Right hindlimb (tissue), 1 donor: ENCODE data around the gene NTNG1.

Experiments
- DNase-seq: peaks from one replicate; pipeline ENCODE4 v3.0.0-alpha.2; 2018

Gene NTNG1

DNA sequence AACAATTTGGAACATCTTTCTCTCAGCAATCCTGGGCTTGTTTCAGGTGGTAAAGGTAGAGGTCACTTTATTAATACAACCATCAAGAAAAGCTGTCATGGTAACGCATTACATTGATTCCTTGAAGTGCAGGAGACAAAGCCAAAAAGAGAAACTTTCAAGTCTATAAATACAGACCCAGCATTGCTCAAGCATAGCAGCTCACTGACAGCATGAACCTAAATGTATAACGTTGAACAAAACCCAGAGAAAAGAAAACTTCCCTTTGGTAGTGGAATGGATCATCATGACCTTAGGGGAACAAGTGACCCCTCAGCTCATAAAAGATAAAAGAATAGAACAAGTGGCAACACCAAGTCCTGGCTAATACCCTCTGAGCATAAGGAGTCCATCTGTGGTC, 332.2 kb downstream of the NTNG1 start:
- DNase-seq: no peak

DNA sequence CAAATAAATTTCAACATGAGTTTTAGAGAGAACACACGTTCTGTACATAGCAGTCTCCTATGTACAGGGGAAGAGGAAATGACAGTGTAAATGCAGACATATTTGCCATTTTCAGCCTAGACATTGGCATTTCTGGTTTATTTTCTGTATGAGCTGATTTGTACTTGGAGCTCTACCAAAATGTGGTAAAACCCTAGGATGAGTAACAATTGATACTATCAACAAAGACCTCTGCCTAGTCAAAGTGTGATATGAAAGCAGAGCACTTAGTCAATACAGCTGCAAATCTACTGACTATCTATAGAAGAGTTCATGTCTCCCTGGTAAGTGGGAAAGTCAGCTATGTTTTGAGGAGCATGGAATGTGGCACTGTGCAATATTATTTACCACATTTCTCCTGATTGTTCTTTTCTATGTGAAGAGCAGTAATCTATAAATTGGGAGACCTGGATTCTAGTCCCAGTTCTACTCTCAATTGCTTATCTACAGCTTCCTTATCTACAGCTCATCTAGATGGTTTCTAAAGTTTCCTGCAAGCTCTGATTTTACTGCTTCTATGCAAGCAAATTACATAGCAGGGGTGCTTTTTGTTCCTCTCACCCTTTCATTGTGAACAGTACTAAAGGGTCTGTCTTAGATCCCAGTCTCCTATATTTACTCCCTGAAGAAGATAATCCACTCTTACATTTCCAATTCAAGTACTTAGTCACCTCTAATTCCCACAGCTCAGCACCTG, 334.2 kb downstream of the NTNG1 start:
- DNase-seq: no peak

DNA sequence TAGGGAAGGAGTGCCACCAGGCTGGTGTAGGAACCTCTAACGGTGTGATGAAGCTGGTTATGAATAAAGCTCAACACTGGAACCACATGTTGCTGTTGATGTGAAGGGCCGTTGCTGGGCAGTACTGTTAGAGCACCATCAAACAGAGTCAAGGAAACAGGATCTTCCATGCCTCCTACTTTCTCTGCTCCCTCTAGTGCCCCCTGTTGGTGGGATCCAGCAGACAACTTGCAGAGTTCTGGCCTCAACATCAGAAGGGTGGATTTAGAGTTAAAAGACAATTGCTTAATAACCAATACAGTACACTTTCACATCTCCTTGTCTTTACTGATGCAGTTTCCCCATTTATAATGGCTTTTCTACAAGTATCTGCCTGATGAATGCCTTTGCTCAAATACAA, 336.4 kb downstream of the NTNG1 start:
- no peak for DNase-seq

DNA sequence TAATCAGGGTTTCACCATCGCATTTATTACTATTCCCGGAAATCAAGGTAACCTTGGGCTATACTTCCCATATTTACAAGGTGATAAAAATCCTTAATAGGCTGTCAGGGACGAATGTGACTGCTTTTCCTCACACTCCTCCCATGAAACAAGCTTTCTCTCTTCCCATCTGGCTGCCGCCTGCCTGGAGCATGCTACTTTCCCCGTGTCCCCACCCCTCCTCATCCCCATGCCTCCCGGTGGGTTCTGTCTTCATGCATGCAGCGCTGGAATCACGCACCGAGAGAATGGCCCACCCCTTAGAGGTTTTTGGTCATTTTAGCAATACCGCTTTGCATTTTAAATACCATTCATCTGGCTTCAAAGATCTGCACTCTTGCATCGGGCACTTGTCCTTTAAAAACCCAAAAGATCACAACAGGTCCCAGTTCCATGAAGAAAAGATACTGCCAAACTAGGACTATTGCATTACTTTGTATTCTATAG, 339.1 kb downstream of the NTNG1 start:
- DNase-seq: no peak

DNA sequence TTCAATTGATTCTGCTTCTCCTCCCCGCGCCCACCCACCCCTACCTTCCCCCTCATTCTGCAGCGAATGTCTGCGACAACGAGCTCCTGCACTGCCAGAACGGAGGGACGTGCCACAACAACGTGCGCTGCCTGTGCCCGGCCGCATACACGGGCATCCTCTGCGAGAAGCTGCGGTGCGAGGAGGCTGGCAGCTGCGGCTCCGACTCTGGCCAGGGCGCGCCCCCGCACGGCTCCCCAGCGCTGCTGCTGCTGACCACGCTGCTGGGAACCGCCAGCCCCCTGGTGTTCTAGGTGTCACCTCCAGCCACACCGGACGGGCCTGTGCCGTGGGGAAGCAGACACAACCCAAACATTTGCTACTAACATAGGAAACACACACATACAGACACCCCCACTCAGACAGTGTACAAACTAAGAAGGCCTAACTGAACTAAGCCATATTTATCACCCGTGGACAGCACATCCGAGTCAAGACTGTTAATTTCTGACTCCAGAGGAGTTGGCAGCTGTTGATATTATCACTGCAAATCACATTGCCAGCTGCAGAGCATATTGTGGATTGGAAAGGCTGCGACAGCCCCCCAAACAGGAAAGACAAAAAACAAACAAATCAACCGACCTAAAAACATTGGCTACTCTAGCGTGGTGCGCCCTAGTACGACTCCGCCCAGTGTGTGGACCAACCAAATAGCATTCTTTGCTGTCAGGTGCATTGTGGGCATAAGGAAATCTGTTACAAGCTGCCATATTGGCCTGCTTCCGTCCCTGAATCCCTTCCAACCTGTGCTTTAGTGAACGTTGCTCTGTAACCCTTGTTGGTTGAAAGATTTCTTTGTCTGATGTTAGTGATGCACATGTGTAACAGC, 339.9 kb downstream of the NTNG1 start:
- DNase-seq: peak; percentile 28

DNA sequence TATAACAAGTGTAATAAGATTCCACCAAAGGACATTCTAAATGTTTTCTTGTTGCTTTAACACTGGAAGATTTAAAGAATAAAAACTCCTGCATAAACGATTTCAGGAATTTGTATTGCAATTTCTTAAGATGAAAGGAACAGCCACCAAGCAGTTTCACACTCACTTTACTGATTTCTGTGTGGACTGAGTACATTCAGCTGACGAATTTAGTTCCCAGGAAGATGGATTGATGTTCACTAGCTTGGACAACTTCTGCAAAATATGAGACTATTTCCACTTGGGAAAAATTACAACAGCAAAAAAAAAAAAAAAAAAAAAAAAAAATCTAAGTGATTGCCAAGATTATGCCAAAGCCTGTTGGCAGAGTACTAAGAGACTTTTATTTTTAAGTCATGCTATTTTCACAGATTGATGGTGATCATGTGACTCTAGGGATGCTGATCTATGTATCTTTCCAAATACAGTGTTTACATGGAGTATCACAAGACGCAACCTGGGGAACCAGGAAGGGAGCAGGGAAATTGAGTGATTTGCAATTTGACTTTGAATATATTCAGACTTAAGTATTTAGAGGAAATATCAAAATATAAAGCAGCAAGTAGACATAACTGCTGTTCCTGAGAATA, 341.0 kb downstream of the NTNG1 start:
- no peak for DNase-seq

DNA sequence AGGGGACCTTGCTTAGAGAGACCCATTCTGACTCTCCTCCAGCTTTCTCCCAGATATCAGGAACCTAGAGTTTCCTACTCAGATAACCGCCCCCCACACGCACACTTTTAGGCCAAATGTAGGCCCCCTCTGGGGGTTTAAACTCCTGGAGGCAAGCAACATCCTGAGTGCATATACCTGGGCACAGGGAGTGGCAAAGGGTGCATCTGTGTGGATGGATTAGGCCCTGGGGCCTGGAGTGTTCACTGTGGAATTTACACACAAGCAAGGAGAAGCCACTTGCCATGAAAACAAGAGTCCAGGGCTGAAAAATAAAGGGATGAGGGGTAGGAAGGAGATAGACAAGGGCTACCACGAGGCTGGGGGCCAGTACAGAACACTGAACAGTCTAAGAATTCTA, 343.1 kb downstream of the NTNG1 start:
- no peak for DNase-seq

DNA sequence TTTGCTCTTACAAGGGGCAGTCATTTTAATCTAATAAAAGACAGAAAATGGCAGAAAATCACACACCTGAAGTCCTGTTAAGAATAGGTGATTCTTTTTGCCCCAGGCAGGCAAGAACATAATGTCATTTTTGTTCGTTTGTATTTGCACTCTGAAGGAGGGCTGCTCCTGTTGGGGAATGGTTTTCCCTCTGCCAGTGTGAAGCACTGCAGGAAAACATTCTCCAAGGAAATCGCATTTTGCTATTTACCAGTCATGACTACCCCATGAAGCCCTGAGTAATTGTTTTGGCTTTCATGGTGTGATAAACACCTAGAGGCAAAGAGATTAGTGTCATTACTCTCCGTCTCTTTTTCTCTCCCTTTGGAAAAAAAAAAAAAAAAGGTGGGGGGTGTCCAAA, 345.5 kb downstream of the NTNG1 start:
- no peak for DNase-seq

DNA sequence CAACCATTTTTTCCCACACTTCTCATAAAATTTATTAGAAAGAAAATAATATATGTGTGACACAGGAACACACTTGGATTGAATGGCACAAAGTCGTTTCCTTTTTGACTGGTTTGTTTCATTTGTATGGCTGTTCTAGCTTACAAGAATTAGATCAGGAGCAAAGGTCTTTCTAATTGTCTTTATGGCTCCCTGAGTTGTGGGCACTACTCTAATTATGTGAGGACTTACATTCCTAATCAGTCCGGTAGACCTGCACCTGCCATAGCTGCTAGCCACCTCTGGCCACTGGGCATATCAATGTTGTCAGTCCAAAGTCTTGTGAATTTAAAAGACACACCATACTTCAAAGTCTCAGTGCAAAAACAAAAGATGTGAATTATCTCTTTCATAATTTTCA, 346.7 kb downstream of the NTNG1 start:
- no peak for DNase-seq

DNA sequence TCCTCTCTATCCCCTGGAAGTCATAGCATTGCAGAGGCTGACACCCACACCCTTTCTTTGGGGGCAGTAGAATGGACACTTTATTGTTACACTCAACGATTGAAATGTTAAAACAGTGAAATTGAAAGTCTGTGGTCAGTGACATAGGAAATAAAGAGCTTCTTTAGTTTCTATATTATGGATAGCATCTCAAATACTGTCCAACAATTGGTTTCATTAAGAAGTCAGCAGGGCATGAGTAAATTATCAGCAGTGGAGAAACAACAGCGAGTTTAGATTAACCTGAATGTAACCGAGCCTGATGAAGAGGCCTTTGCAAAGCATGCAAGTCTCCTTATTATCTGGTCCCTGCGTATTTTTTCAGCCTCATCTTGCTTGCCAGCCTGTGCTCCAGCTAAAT, 350.7 kb downstream of the NTNG1 start:
- DNase-seq: no peak

DNA sequence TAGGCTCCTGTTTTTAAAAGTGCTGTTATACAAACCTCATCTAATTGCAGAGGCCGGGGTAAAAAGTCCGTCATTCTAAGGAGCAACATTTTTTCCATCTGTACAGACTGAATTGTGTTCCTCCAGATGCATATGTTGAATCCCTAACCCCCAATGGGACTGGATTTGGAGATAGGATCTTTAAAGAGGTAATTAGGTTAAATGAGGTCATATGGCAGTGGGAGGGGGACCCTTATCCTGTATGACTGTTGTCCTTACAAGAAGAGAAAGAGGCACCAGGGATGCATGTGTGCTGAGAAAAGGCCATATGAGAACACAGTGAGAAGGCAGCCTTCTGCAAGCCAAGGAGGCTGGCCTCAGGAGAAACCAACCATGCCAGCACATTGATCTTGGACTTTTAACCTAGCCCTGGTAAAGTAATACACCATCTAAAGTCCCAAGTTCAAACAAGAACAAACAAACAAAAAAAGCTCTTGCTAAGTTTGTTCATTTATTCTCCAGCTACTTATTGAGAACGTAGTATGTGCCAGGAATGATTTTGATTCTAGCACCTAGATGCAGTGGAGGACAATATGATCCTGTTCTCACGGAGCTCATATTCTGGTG, 352.4 kb downstream of the NTNG1 start:
- DNase-seq: no peak

DNA sequence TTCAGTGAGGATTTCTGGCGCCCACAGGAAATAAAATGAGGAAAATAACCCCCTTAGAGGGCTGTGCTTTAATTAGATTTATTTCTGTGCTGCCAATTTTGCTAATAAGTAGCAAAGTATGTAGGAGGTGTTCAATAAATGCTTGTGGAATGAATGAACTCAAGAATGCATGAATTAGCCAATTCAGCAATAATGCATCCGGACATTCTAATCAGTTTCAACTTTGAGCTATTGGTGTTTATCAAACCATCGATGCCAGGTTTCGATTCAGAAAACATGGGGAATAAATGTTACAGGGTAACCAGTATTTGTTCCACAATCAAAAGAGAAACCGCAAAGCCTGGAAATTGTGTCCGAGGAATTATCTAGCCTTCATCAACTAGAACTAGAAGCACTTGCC, 353.2 kb downstream of the NTNG1 start:
- no peak for DNase-seq

DNA sequence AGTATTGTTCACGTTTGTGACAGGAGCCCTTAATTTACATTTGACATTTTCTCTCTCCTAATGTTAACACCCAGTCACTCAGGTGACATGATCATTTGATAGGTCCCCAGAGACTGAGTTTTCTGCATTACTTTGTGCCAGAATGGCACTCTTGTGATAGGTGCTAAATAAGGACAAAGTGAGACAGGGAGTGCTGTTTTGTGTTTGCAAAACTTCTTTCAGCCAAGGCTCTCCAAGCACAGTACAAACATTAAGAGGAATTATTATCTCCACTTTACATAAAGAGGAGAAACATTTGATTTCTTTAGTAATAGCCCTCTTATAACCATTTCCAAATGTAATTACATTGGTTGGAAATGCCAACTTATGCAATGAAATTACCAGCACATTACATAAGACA, 355.2 kb downstream of the NTNG1 start:
- no peak for DNase-seq

DNA sequence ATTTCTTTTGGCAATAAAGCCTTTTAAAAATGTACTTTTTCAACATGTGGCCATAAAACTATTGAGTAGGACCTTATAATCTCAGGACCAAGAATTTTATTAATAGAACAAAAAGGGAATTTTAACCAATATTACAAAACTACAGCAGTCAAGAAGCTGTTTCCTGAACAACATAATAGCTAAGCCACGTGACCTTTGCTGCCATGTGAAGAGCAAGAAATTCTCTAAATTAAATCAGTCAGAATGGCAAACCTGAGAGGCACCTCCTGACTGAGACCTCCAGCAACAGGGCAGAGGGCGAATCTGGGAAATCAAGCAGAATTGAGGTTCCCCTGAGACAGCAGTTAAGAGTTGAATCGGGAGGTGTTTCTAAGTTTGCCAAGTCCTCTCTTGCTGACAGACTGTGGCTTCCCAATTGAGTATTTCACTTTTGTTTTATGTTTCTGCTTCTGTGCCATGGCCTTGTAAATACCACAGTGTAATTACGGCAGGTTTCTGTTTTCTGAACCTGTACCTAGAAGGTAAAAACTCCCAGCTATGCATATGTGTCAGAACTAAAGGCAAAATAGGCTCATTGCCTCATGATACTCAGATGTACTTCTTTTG, 358.4 kb downstream of the NTNG1 start:
- no peak for DNase-seq

DNA sequence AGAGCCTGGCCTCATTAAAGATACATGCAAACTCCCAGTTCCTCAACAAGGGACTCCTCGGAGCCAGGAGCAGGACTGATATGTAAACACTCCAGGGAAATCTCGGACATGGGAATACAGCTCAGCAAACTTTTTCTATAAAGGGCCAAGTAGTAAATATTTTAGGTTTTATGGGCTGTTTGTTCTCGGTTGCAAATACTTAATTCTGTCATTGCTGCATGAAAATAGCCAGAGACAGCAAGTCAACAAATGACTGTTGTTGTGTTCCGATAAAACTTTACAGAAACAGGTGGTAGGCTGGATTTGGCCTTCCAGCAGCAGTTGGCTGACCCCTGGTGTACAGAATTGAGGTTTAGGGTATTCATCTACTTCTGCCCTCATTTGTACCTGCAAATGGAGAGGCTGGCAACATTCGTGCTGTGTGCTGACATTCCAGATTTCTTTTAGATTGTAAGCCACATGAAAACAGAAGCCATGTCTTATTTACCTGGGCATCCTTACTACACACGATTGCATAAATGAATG, 360.3 kb downstream of the NTNG1 start:
- DNase-seq: no peak

DNA sequence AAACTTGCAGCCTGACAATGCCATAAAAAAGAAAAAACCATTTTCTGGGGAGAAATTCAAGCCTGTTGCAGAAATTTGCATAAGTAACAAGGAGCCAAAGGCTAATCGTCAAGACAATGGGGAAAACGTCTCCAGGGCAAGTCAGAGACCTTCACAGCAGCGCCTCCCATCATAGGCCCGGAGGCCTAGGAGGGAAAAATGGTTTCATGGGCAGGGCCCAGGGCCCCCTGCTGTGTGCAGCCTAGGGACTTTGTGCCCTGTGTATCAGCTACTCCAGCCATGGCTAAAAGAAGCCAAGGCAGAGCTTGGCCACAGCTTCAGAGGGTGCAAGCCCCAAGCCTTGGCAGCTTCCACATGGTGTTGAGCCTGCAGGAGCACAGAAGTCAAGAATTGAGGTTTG, 369.5 kb downstream of the NTNG1 start:
- DNase-seq: no peak

DNA sequence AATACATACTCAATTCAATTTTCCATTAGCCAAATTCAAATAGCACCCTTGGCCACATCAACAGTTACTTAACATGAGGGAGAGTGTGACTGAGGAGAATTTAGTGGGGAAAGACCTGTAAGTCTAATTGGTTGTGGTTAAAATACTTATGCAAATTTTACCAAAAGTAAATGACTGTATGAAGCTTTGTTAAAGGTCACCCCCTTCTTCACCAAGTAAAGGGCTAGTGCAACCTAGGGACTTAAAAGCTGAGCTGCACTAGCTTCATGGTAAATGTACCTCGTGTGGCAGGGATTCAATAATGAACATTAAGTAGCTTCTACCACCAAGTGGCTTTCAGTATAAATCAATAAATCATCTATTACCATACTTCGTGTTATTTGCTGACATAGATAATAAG, 372.0 kb downstream of the NTNG1 start:
- no peak for DNase-seq

DNA sequence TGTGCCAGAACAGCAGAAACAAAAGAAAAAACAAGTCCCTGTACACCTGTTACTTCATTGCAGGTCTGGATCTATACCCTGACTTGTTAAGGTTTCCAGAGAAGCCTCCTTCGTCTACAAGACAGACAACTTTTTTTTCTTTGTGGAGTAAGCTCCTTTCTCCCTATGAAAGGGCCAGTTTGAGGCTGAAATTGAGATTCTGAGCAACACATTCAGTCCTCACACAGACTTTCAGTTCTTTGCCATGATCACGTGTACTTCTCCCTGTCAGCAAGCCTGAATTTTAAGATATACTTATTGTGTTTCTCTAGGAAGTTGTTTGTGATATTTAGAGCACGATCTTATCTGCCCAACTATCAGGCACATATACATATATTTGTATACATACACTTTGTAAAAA, 374.0 kb downstream of the NTNG1 start:
- DNase-seq: no peak

DNA sequence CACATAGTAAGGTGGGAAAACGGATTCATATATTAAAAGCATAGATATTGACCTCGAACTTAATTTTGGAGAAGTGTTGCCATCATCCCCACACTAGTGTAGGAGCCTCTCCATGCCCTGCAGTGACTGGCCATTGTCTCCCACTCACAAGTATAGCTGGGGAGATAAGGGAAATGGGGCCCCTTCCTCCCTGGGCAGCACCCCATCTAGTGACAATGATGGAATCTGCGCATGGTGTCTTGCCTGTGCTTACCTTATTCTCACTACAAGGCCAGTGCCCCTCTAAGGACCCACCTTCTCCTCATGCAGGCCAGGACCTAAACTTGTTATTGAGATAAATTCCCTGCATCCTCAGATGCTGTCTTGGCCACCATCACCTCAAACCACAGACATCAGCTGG, 374.9 kb downstream of the NTNG1 start:
- DNase-seq: no peak

DNA sequence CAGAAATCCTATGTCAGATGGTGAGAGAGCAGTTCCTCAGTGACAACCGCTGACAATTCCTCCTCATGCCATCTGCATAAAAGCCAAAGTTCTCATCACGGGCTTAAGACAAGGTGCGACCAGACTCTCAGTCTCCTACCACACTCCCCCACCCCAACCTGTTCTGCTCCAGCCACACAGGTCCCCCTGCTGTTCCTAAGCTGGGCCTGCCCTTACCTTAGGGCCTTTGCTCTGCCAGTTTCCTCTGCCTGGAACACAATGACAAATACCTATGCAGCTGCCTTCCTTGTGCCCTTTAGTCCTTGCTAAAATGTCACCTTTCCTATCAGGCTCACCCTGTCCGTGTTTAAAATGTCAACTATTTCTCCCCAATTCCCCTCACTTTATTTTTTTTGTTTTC, 382.2 kb downstream of the NTNG1 start:
- no peak for DNase-seq

DNA sequence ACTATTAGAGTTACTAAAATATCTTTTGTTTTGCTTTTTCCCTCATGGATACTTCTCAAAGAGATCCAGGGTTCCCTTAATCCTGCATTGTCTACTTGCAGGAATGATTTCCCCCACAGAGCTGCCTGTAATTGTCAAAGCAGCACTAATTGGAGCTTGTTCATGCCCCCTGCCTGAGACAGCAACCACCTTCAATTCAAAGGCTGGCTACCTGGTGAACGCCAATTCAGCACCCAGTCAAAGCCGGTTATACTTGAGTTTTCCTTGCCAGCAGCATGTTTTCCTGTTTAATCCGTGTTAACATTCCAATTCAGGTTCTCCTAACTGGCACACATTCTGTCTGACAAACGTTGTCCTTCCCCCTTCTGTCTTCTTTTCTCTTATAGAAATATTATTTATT, 382.9 kb downstream of the NTNG1 start:
- DNase-seq: no peak

DNA sequence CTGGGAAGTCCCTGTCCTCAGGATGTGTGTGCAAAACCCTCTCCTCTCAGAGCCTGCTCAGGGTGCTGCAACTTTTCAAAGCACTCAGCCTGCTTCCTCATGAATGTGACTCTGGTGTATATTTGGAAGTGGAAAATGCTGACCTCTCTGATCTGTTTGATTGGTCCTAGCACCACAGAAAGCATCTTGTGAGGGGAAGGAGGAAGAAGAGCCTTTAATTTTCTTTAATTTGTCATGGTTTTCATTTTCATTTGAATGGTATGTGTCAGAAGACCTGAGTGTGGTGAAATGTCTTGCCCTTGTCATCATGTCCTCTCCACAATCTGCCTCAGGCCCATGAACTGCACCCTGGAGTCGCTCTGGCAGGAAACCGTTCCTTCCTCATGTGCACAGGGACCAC, 383.5 kb downstream of the NTNG1 start:
- no peak for DNase-seq

DNA sequence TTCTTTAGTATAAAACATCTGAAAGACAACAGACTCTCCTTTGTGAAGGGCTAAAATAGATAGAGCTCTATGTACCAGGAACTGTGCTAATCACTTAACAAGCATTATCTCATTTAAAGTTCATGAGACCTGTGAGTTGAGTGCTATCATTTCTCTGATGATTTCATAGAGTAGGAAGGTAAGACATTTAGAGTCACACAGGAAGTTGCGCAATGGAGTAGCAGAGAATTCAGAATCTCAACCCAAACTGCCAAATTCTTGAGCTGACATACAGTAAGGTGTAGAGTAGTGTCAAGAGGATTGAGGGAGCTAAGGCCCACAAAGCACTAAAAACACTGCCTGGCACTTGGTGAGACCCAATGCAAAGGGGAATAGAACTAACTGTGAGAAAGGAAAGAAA, 384.3 kb downstream of the NTNG1 start:
- DNase-seq: no peak
